ENCODE data around the gene SNAPC4.

The SNAPC4 gene

DNA sequence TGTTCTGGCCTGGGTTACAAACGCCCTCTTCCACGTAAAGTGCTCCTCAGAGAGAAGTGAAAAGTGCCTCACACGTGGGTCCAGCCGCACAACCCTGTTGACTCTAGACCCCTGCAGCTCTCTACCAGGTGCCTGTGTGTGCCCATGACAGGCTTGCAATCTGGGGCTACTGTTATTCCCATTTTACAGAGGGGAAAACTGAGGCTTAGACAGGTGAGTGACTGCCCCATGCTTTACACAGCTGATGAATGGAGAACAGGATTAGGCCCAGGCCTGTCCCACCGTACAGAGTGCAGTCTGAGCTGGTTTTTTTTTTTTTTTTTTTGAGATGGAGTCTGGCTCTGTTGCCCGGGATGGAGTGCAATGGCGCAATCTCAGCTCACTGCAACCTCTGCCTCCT lies 45.8 kb upstream of the SNAPC4 start:
- TF ChIP-seq TCF12 (IDR thresholded peaks at IDR 0.05; ENCODE audit: low read depth): no peak
- no peak for TF ChIP-seq RAD21 (IDR thresholded peaks at IDR 0.05; ENCODE audit: low read depth)
- TF ChIP-seq TEAD4 (IDR thresholded peaks at IDR 0.05): no peak
- no peak for TF ChIP-seq FOXM1 (IDR thresholded peaks at IDR 0.05; ENCODE audit: borderline replicate concordance, low read depth)
- no peak for TF ChIP-seq CREB1 (IDR thresholded peaks at IDR 0.05; ENCODE audit: low read depth)
- no peak for TF ChIP-seq YY1 (IDR thresholded peaks at IDR 0.05; ENCODE audit: low read depth)
- TF ChIP-seq EP300 (IDR thresholded peaks at IDR 0.05; ENCODE audit: borderline replicate concordance): no peak
- TF ChIP-seq TAF1 (IDR thresholded peaks at IDR 0.05; ENCODE audit: low read depth): no peak

GRCh38 chr9:136444102-136444501 lies 44.1 kb upstream of the SNAPC4 start:
- TF ChIP-seq MAX (IDR thresholded peaks at IDR 0.05) (no peak), TEAD4 (IDR thresholded peaks at IDR 0.05) (no peak)

- TF ChIP-seq EP300 (IDR thresholded peaks at IDR 0.05; ENCODE audit: borderline replicate concordance) (no peak), REST (IDR thresholded peaks at IDR 0.05; ENCODE audit: low read depth) (no peak), RAD21 (IDR thresholded peaks at IDR 0.05; ENCODE audit: low read depth) (no peak), TEAD4 (IDR thresholded peaks at IDR 0.05) (no peak), YY1 (IDR thresholded peaks at IDR 0.05; ENCODE audit: low read depth) (no peak), EGR1 (IDR thresholded peaks at IDR 0.05) (no peak), FOXM1 (IDR thresholded peaks at IDR 0.05; ENCODE audit: borderline replicate concordance, low read depth) (no peak), TAF1 (IDR thresholded peaks at IDR 0.05; ENCODE audit: low read depth) (no peak), ZBTB7A (IDR thresholded peaks at IDR 0.05; ENCODE audit: low read depth) (no peak), CREB1 (IDR thresholded peaks at IDR 0.05; ENCODE audit: low read depth) (no peak), MAX (IDR thresholded peaks at IDR 0.05) (no peak), CEBPB (IDR thresholded peaks at IDR 0.05) (no peak), TCF12 (IDR thresholded peaks at IDR 0.05; ENCODE audit: low read depth) (no peak), NFIC (IDR thresholded peaks at IDR 0.05) (no peak)
- TF ChIP-seq, protein P1, sequence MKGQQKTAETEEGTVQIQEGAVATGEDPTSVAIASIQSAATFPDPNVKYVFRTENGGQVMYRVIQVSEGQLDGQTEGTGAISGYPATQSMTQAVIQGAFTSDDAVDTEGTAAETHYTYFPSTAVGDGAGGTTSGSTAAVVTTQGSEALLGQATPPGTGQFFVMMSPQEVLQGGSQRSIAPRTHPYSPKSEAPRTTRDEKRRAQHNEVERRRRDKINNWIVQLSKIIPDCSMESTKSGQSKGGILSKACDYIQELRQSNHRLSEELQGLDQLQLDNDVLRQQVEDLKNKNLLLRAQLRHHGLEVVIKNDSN (IDR thresholded peaks at IDR 0.05): no peak
Observed at GRCh38 chr9:136443687-136444086, 43.7 kb upstream of the SNAPC4 start.

GRCh38 chr9:136443087-136443486 lies 43.1 kb upstream of the SNAPC4 start:
- TF ChIP-seq EP300 (IDR thresholded peaks at IDR 0.05; ENCODE audit: borderline replicate concordance) (no peak), TCF12 (IDR thresholded peaks at IDR 0.05; ENCODE audit: low read depth) (no peak), EGR1 (IDR thresholded peaks at IDR 0.05) (no peak), TEAD4 (IDR thresholded peaks at IDR 0.05) (no peak), ZBTB7A (IDR thresholded peaks at IDR 0.05; ENCODE audit: low read depth) (no peak), NFIC (IDR thresholded peaks at IDR 0.05) (no peak), TAF1 (IDR thresholded peaks at IDR 0.05; ENCODE audit: low read depth) (no peak), CEBPB (IDR thresholded peaks at IDR 0.05) (no peak), REST (IDR thresholded peaks at IDR 0.05; ENCODE audit: low read depth) (no peak)
- TF ChIP-seq, protein P1 (IDR thresholded peaks at IDR 0.05): no peak

DNA sequence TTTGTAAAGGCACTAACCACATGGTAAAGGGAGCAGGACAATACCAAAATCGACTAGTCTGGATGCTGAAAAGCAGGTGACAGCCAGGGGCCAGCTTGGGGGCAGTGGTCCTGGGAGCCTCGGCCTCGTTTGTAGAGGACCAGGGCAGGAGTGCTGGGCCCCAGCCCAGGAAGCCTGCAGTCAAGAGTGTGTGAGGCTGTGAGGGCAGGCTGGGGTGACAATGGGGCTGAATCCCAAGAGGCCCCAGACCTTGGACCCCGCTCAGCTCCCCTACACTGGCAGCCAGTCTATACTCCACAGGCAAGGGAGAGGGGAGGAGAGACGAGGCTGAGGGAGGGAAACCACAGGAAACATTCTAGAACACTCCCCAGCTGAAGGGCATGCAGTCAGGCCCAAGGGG lies 42.3 kb upstream of the SNAPC4 start:
- TF ChIP-seq EP300 (IDR thresholded peaks at IDR 0.05; ENCODE audit: borderline replicate concordance): no peak
- TF ChIP-seq YY1 (IDR thresholded peaks at IDR 0.05; ENCODE audit: low read depth): no peak
- TF ChIP-seq REST (IDR thresholded peaks at IDR 0.05; ENCODE audit: low read depth): no peak
- TF ChIP-seq EGR1 (IDR thresholded peaks at IDR 0.05): no peak
- no peak for TF ChIP-seq FOXM1 (IDR thresholded peaks at IDR 0.05; ENCODE audit: borderline replicate concordance, low read depth)
- TF ChIP-seq, protein P1 (IDR thresholded peaks at IDR 0.05): no peak
- TF ChIP-seq TAF1 (IDR thresholded peaks at IDR 0.05; ENCODE audit: low read depth): no peak
- no peak for TF ChIP-seq NFIC (IDR thresholded peaks at IDR 0.05)
- no peak for TF ChIP-seq ZBTB7A (IDR thresholded peaks at IDR 0.05; ENCODE audit: low read depth)
- TF ChIP-seq TCF12 (IDR thresholded peaks at IDR 0.05; ENCODE audit: low read depth): no peak
- no peak for TF ChIP-seq CREB1 (IDR thresholded peaks at IDR 0.05; ENCODE audit: low read depth)
- no peak for TF ChIP-seq CEBPB (IDR thresholded peaks at IDR 0.05)
- no peak for TF ChIP-seq TEAD4 (IDR thresholded peaks at IDR 0.05)
- no peak for TF ChIP-seq RAD21 (IDR thresholded peaks at IDR 0.05; ENCODE audit: low read depth)
- no peak for TF ChIP-seq MAX (IDR thresholded peaks at IDR 0.05)
